Measurements from ENCODE around the gene NMRAL1.

NMRAL1 gene

GRCh38 chr16:4474192-4474961 lies at the start of gene NMRAL1:
TSS of gene NMRAL1 (minus strand) at chr16:4474625. CDS start at chr16:4474132, 493 bp downstream.
- Histone ChIP-seq H3K4me2 (peak within 1 kb of the TSS; percentile 97), H3K9ac (peak within 1 kb of the TSS; percentile 87), H3K4me1 (peaks cover 48% of the 10 kb centered on the region), H3K4me3 (peak within 1 kb of the TSS; percentile 80), H3K27me3 (no peaks in the 10 kb centered on the region), H3K36me3 (peaks cover 17% of the 10 kb centered on the region), H4K20me1 (peaks cover 28% of the 10 kb centered on the region), H3K27ac (peak within 1 kb of the TSS; percentile 91), H3K9me3 (no peaks in the 10 kb centered on the region)
- no peak for TF ChIP-seq Cebpa-rat (IDR thresholded peaks at IDR 0.05)

- Histone ChIP-seq H3K4me3 (no peak overlapping the region), H3K9me3 (no peaks in the 10 kb centered on the region), H4K20me1 (peaks cover 33% of the 10 kb centered on the region; the same call in 1 of the 2 replicates), H3K9ac (no peak overlapping the region), H3K4me1 (peaks cover 40% of the 10 kb centered on the region), H3K36me3 (peaks cover 38% of the 10 kb centered on the region), H3K27me3 (no peaks in the 10 kb centered on the region), H3K4me2 (no peak overlapping the region), H3K27ac (0 out of 2 replicates have a peak overlapping the region, but pooled peaks have one; percentile 18)
- no peak for TF ChIP-seq Cebpa-rat (IDR thresholded peaks at IDR 0.05)
Measured at GRCh38 chr16:4523686-4524085, 49.3 kb upstream of the NMRAL1 start.

GRCh38 chr16:4522051-4522581 lies 47.7 kb upstream of the NMRAL1 start:
- TF ChIP-seq Cebpa-rat (IDR thresholded peaks at IDR 0.05) = no peak
- peaks cover 38% of the 10 kb centered on the region for H3K36me3 ChIP-seq
- H3K4me1 ChIP-seq = peaks cover 41% of the 10 kb centered on the region
- H3K4me2 ChIP-seq = peak overlapping the region; percentile 18; the same call in 1 of the 2 replicates
- H4K20me1 ChIP-seq = peaks cover 49% of the 10 kb centered on the region
- H3K4me3 ChIP-seq = no peak overlapping the region
- peak overlapping the region; percentile 35; the same call in 1 of the 2 replicates for H3K27ac ChIP-seq
- no peaks in the 10 kb centered on the region for H3K9me3 ChIP-seq
- no peaks in the 10 kb centered on the region for H3K27me3 ChIP-seq
- 0 out of 2 replicates have a peak overlapping the region, but pooled peaks have one; percentile 29 for H3K9ac ChIP-seq

- H3K36me3 ChIP-seq = peaks cover 38% of the 10 kb centered on the region
- no peaks in the 10 kb centered on the region for H3K9me3 ChIP-seq
- no peaks in the 10 kb centered on the region for H3K27me3 ChIP-seq
- H3K4me2 ChIP-seq = no peak overlapping the region
- H3K27ac ChIP-seq = no peak overlapping the region
- H3K9ac ChIP-seq = no peak overlapping the region
- no peak overlapping the region for H3K4me3 ChIP-seq
- peaks cover 50% of the 10 kb centered on the region for H4K20me1 ChIP-seq
- TF ChIP-seq Cebpa-rat (IDR thresholded peaks at IDR 0.05) = no peak
- H3K4me1 ChIP-seq = peaks cover 39% of the 10 kb centered on the region
Measured at GRCh38 chr16:4520913-4521312, 46.5 kb upstream of the NMRAL1 start.

GRCh38 chr16:4519274-4520058 lies 45.0 kb upstream of the NMRAL1 start:
- Histone ChIP-seq H3K4me2 (no peak overlapping the region), H4K20me1 (peaks cover 63% of the 10 kb centered on the region), H3K27ac (no peak overlapping the region), H3K27me3 (no peaks in the 10 kb centered on the region), H3K4me3 (no peak overlapping the region), H3K9me3 (no peaks in the 10 kb centered on the region), H3K36me3 (peaks cover 32% of the 10 kb centered on the region), H3K9ac (0 out of 2 replicates have a peak overlapping the region, but pooled peaks have one; percentile 5), H3K4me1 (peaks cover 53% of the 10 kb centered on the region)
- no peak for TF ChIP-seq Cebpa-rat (IDR thresholded peaks at IDR 0.05)

- H3K27me3 ChIP-seq = no peaks in the 10 kb centered on the region
- no peak for TF ChIP-seq Cebpa-rat (IDR thresholded peaks at IDR 0.05)
- peaks cover 59% of the 10 kb centered on the region for H4K20me1 ChIP-seq
- H3K36me3 ChIP-seq = peaks cover 33% of the 10 kb centered on the region
- H3K27ac ChIP-seq = peak overlapping the region; percentile 4; the same call in 1 of the 2 replicates
- H3K4me1 ChIP-seq = peaks cover 62% of the 10 kb centered on the region
- H3K4me2 ChIP-seq = no peak overlapping the region
- H3K4me3 ChIP-seq = no peak overlapping the region
- no peaks in the 10 kb centered on the region for H3K9me3 ChIP-seq
- no peak overlapping the region for H3K9ac ChIP-seq
Measured at GRCh38 chr16:4517812-4518680, 43.6 kb upstream of the NMRAL1 start.

GRCh38 chr16:4515611-4516233 lies 41.3 kb upstream of the NMRAL1 start:
- H4K20me1 ChIP-seq = peaks cover 60% of the 10 kb centered on the region
- H3K9me3 ChIP-seq = no peaks in the 10 kb centered on the region
- H3K4me2 ChIP-seq = peak overlapping the region; percentile 86
- H3K4me1 ChIP-seq = peaks cover 52% of the 10 kb centered on the region
- peak overlapping the region; percentile 83 for H3K27ac ChIP-seq
- no peak for TF ChIP-seq Cebpa-rat (IDR thresholded peaks at IDR 0.05)
- H3K27me3 ChIP-seq = no peaks in the 10 kb centered on the region
- peaks cover 41% of the 10 kb centered on the region for H3K36me3 ChIP-seq
- H3K4me3 ChIP-seq = peak overlapping the region; percentile 47
- peak overlapping the region; percentile 51; the same call in 1 of the 2 replicates for H3K9ac ChIP-seq

- H3K27ac ChIP-seq = peak overlapping the region; percentile 83
- H3K4me1 ChIP-seq = peaks cover 52% of the 10 kb centered on the region
- no peak for TF ChIP-seq Cebpa-rat (IDR thresholded peaks at IDR 0.05)
- peak overlapping the region; percentile 86 for H3K4me2 ChIP-seq
- no peaks in the 10 kb centered on the region for H3K9me3 ChIP-seq
- peaks cover 52% of the 10 kb centered on the region for H3K36me3 ChIP-seq
- H3K4me3 ChIP-seq = no peak overlapping the region
- H3K27me3 ChIP-seq = no peaks in the 10 kb centered on the region
- peaks cover 66% of the 10 kb centered on the region for H4K20me1 ChIP-seq
- peak overlapping the region; percentile 51 for H3K9ac ChIP-seq
Measured at GRCh38 chr16:4514606-4515005, 40.2 kb upstream of the NMRAL1 start.
